ENCODE data around the gene CDADC1.

- no peak for TF ChIP-seq POLR2A (IDR thresholded peaks at IDR 0.05)
- no peak for TF ChIP-seq CTCF (IDR thresholded peaks at IDR 0.05)
Measured at GRCh38 chr13:49271264-49271663, 23.5 kb downstream of the CDADC1 start.
